BJ (cell line): ENCODE data around the gene DYRK1A. TPM values are rescaled to one million over a fixed set of nuclear protein-coding genes. Genes with fewer than 3 reads are reported as not detected.

ENCODE experiments used
- CTCF ChIA-PET: fragments of 350-600 bp; formaldehyde crosslinking; extraction: SDS; loops from one replicate; lab custom pipeline; 2021; ENCODE audit warnings: antibody characterized with exemption, inconsistent platforms; lab: Yijun Ruan, JAX
- POLR2A ChIA-PET: fragments of 300-600 bp; sonication (Branson Sonifier 250); formaldehyde crosslinking; extraction: SDS; loops from one replicate; lab custom pipeline; 2021; ENCODE audit warnings: antibody characterized with exemption; lab: Charles Lee
- DNase-seq: peaks from one replicate; pipeline ENCODE4 v3.0.0-alpha.2; 2011; ENCODE audit warnings: low read depth
- H3K27me3 ChIP-seq: 2 replicates; pipeline ENCODE4 v1.6.0; 2011; ENCODE audit warnings: low read length; ENCODE audit not compliant: control insufficient read depth, insufficient read depth
- H3K36me3 ChIP-seq: 2 replicates; pipeline ENCODE4 v1.5.1; 2011; ENCODE audit warnings: low read length; ENCODE audit not compliant: control insufficient read depth, insufficient read depth
- H3K4me3 ChIP-seq: 2 replicates; pipeline ENCODE4 v1.5.1; 2011; ENCODE audit warnings: low read depth, mild to moderate bottlenecking, control low read depth, low read length
- CTCF ChIP-seq: IDR thresholded peaks from 2 replicates; pipeline ENCODE4 v1.5.1; 2011; ENCODE audit warnings: low read depth, mild to moderate bottlenecking, control low read depth, inconsistent platforms, low read length, moderate library complexity; ENCODE audit not compliant: insufficient read depth
- polyA plus RNA-seq: library from polyadenylated mRNA; depleted of rRNA; stranded (reverse); fragments of >200 nt; gene quantifications from 2 replicates; pipeline ENCODE4 v1.2.3, GENCODE V29; 2011

The DYRK1A gene
- polyA plus RNA-seq, 1 experiment, result 55.9 TPM

- Histone ChIP-seq H3K4me3 (no peak overlapping the region), H3K27me3 (no peaks in the 10 kb centered on the region), H3K36me3 (no peaks in the 10 kb centered on the region)
- POLR2A ChIA-PET, result no interaction called here
- no peak for TF ChIP-seq CTCF
- DNase-seq, result no peak
- CTCF ChIA-PET, result interaction anchor here (1.7 kb wide), 1 partner anchor 8 kb away, joined by 7 read pairs; no protein-coding TSS in a partner anchor
Observed at GRCh38 chr21:37356706-37357105, 9.9 kb upstream of the DYRK1A start.

GRCh38 chr21:37357691-37358090, 8.9 kb upstream of the DYRK1A start:
- no peak for DNase-seq
- Histone ChIP-seq H3K36me3 (no peaks in the 10 kb centered on the region), H3K4me3 (no peak overlapping the region), H3K27me3 (no peaks in the 10 kb centered on the region)
- POLR2A ChIA-PET, result interaction anchor here (0.6 kb wide), 1 partner anchor 1958 kb away, joined by 7 read pairs; no protein-coding TSS in a partner anchor
- CTCF ChIA-PET, result no interaction called here
- TF ChIP-seq CTCF, result no peak

GRCh38 chr21:37358397-37358796, 8.2 kb upstream of the DYRK1A start:
- ChIA-PET CTCF (no interaction called here), POLR2A (interaction anchor here (0.6 kb wide), 1 partner anchor 1957 kb away, joined by 7 read pairs; no protein-coding TSS in a partner anchor)
- no peak for TF ChIP-seq CTCF
- Histone ChIP-seq H3K27me3 (no peaks in the 10 kb centered on the region), H3K4me3 (no peak overlapping the region), H3K36me3 (no peaks in the 10 kb centered on the region)
- DNase-seq, result no peak

- TF ChIP-seq CTCF, result no peak
- POLR2A ChIA-PET, result no interaction called here
Observed at GRCh38 chr21:37363936-37364335, 2.6 kb upstream of the DYRK1A start.

GRCh38 chr21:37364722-37365121, 1.9 kb upstream of the DYRK1A start:
- Histone ChIP-seq H3K36me3 (no peaks in the 10 kb centered on the region), H3K27me3 (no peaks in the 10 kb centered on the region), H3K4me3 (no peak overlapping the region; the same call in 1 of the 2 replicates)
- no peak for TF ChIP-seq CTCF
- POLR2A ChIA-PET, result interaction anchor here (0.6 kb wide), 1 partner anchor 42 kb away, joined by 3 read pairs; no protein-coding TSS in a partner anchor
- no peak for DNase-seq
- CTCF ChIA-PET, result interaction anchor here (0.8 to 1.5 kb wide), 3 partner anchors 9 to 113 kb away, joined by 3 to 8 read pairs (median 7); no protein-coding TSS in a partner anchor

More at GRCh38 chr21:37363936-37364335, 2.6 kb upstream of the DYRK1A start:
- CTCF ChIA-PET, result no interaction called here
- no peaks in the 10 kb centered on the region for H3K27me3 ChIP-seq
- DNase-seq, result no peak
- no peaks in the 10 kb centered on the region for H3K36me3 ChIP-seq
- H3K4me3 ChIP-seq, result no peak overlapping the region
